Cardiac muscle cell (in vitro differentiated cells and primary cell): ENCODE data around the gene TAF1B. TPM values are rescaled to one million over a fixed set of nuclear protein-coding genes. Genes with fewer than 3 reads are reported as not detected.
A peak's percentile ranks its signal among the peaks of the same experiment; 100 is the strongest.

Experiments
- DNase-seq, 2 donors: peaks; one replicate each; pipeline versions ENCODE4 v3.0.0 to v3.0.0-alpha.2; 2010 to 2017; ENCODE audit warnings: low read depth in 1 of 2, low spot score in 1 of 2
- H3K27ac ChIP-seq: fragments of 200-600 bp; sonication (generic); 2 replicates; pipeline ENCODE4 v1.5.1; 2016
- H3K27me3 ChIP-seq: fragments of 200-600 bp; sonication (generic); 2 replicates; pipeline ENCODE4 v1.6.0; 2016; ENCODE audit warnings: control low read depth
- H3K36me3 ChIP-seq: fragments of 200-600 bp; sonication (generic); 2 replicates; pipeline ENCODE4 v1.5.1; 2016; ENCODE audit warnings: control low read depth
- H3K4me1 ChIP-seq: fragments of 200-600 bp; sonication (generic); 2 replicates; pipeline ENCODE4 v1.8.1; 2017; ENCODE audit warnings: low read depth, mild to moderate bottlenecking, mixed run types
- H3K4me3 ChIP-seq: fragments of 200-600 bp; sonication (generic); 2 replicates; pipeline ENCODE4 v1.5.1; 2016; ENCODE audit warnings: mild to moderate bottlenecking
- H3K9me3 ChIP-seq: fragments of 200-600 bp; sonication (generic); 2 replicates; pipeline ENCODE4 v1.5.1; 2017; ENCODE audit warnings: low read depth, mild to moderate bottlenecking, control low read depth
- polyA plus RNA-seq: library from polyadenylated mRNA; unstranded; fragments of >200 nt; fragmentation: Nextera tagmentation; extraction: Ambion mirVana; gene quantifications from 2 replicates; pipeline ENCODE4 v1.2.1, GENCODE V29; 2016
- total RNA-seq: library from RNA; depleted of rRNA; stranded (reverse); fragments of >200 nt; gene quantifications from 2 replicates; pipeline ENCODE4 v1.2.3, GENCODE V29; 2016
- TF ChIP-seq, protein P1 (sequence below): IDR thresholded peaks from 2 replicates; pipeline ENCODE4 v1.5.1; 2012; ENCODE audit warnings: low read depth, mild to moderate bottlenecking, low read length

The TAF1B gene
- total and polyA plus RNA-seq, 2 experiments from 2014 or later, result 11.2 to 14.2 TPM

DNA sequence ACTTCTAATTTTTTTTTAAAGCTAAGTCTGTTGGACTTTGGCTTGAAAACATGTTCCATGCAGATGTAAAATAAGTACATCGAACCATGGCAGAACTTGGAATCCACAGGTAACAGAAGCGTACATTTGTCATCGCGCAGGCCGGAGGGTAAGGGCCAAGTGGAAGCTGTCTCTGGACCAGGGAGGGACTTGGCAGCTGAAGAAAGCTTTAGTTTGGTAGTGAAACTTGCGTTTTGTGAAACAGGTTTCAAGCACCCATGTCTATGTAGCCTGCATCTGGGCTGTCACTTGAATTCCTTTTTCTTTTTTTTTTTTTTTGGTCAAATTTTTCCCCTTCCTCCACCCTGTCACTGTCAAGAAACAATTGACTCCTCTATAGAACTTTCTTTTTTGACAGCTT, 128.6 kb downstream of the TAF1B start:
- TF ChIP-seq, protein P1, sequence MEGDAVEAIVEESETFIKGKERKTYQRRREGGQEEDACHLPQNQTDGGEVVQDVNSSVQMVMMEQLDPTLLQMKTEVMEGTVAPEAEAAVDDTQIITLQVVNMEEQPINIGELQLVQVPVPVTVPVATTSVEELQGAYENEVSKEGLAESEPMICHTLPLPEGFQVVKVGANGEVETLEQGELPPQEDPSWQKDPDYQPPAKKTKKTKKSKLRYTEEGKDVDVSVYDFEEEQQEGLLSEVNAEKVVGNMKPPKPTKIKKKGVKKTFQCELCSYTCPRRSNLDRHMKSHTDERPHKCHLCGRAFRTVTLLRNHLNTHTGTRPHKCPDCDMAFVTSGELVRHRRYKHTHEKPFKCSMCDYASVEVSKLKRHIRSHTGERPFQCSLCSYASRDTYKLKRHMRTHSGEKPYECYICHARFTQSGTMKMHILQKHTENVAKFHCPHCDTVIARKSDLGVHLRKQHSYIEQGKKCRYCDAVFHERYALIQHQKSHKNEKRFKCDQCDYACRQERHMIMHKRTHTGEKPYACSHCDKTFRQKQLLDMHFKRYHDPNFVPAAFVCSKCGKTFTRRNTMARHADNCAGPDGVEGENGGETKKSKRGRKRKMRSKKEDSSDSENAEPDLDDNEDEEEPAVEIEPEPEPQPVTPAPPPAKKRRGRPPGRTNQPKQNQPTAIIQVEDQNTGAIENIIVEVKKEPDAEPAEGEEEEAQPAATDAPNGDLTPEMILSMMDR, result no peak
- peaks cover 42% of the 10 kb centered on the region for H3K4me1 ChIP-seq
- no peak for DNase-seq
- H3K36me3 ChIP-seq, result no peaks in the 10 kb centered on the region
- no peaks in the 10 kb centered on the region for H3K27me3 ChIP-seq
- H3K9me3 ChIP-seq, result no peaks in the 10 kb centered on the region
- H3K27ac ChIP-seq, result no peak overlapping the region
- H3K4me3 ChIP-seq, result no peak overlapping the region

DNA sequence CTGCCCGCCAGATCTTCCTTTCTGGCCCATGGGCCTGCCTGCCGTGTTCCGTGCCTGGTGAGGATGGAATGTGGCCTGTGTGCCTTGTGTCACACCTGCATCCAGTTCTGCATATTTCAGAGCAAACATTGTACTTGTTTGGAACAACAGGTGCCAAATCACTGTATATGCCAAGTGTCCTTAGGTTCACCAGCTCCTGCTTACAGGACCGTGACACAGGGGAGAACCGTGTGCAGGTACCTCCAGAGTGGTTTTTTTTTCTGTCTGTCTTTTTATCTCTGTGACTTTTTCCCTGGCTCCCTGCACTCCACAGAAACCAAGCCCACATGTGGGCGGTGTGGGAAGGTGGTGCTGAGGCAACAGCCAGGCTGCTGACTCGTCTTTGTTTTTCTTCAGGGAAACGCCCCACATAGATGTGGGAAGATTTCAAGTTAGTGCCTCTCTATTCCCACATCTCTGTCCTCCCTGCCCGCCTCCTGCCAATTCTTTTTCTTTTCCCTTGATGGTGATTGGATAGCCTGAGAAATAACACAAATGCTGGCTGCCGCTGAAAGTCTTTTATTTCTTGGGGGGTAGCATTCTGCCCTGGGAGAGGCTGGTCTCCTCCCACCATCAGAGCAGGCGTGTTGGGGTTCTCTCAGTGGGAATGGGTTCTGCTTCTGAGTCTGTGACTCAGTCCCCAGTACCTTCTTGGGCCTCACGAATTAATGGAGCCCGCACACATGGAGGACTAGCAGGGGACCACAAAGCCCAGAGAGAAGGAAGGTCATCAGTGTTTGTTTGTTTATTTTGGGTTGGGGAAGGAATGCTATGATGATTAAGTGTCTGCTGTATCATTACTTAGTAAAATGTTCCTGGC, 129.6 kb downstream of the TAF1B start:
- no peaks in the 10 kb centered on the region for H3K9me3 ChIP-seq
- no peak overlapping the region for H3K4me3 ChIP-seq
- peak in 1 of 2 donors; percentile 55 for DNase-seq
- no peak overlapping the region for H3K27ac ChIP-seq
- H3K4me1 ChIP-seq, result peaks cover 42% of the 10 kb centered on the region
- no peaks in the 10 kb centered on the region for H3K36me3 ChIP-seq
- H3K27me3 ChIP-seq, result no peaks in the 10 kb centered on the region
- TF ChIP-seq, protein P1, result no peak

DNA sequence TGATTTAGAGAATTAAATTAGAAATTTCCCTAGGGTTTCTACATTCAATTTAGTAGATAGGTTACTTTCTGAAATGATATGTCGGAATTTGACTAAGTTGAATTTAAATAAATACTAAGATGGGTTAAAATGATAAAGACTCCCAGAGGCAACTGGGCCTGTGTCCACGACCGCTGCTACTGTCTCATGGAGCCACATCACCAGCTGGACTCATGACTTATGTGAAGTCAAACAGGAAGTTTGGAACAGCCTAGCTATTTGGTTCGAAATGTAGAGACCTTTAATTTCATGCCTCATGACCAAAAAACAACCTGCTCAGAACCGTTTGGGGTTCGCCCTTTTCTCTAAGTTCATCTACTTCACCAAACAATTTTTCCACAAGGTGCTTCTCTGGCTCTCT, 130.4 kb downstream of the TAF1B start:
- no peak for DNase-seq
- no peaks in the 10 kb centered on the region for H3K9me3 ChIP-seq
- H3K27me3 ChIP-seq, result no peaks in the 10 kb centered on the region
- peak overlapping the region; percentile 80 for H3K27ac ChIP-seq
- TF ChIP-seq, protein P1, result no peak
- no peak overlapping the region for H3K4me3 ChIP-seq
- no peaks in the 10 kb centered on the region for H3K36me3 ChIP-seq
- H3K4me1 ChIP-seq, result peaks cover 42% of the 10 kb centered on the region

DNA sequence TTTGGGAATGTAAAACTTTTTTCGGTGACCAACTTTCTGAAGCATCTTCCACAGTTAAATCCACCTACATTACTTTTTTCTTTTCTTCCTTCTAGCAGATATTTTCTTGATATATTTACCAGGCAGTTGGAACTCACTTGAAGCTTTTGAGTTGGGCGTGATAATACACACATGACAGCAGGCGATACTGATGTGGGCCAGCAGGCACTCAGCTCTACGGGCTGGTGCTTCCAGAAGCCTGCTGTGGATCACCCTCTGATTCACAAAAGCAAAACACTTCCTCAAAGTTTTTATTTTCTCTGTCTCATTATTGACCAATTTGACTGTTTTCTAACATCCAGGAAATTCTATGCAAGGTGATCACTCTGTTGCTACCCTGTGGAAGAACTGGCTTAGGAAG, 131.1 kb downstream of the TAF1B start:
- Histone ChIP-seq H3K27ac (peak overlapping the region; percentile 80), H3K9me3 (no peaks in the 10 kb centered on the region), H3K36me3 (no peaks in the 10 kb centered on the region), H3K27me3 (no peaks in the 10 kb centered on the region), H3K4me3 (no peak overlapping the region), H3K4me1 (peaks cover 36% of the 10 kb centered on the region)
- TF ChIP-seq, protein P1, result no peak
- DNase-seq, result no peak

DNA sequence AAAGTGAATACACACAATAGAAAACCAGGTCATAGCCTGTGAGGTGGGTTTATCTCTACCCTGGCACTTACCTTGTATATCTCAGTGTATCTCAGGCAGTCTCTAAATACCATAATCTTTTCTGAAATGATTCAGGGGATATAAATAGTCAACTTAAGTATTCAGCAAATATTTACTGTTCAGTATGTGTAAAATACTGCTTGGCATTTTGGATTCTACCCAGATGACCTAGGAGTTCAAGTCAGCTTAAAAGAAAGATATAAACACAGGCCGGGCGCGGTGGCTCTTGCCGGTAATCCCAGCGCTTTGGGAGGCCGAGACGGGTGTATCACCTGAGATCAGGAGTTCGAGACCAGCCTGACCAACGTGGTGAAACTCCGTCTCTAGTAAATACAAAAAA, 132.1 kb downstream of the TAF1B start:
- H3K4me3 ChIP-seq, result no peak overlapping the region
- no peaks in the 10 kb centered on the region for H3K36me3 ChIP-seq
- H3K27ac ChIP-seq, result peak overlapping the region; percentile 80
- TF ChIP-seq, protein P1, result no peak
- no peaks in the 10 kb centered on the region for H3K9me3 ChIP-seq
- peaks cover 32% of the 10 kb centered on the region for H3K4me1 ChIP-seq
- peak in 1 of 2 donors; percentile 20 for DNase-seq
- no peaks in the 10 kb centered on the region for H3K27me3 ChIP-seq
